ENCODE measurements around the gene LRRC36. TPM values are rescaled to one million over a fixed set of nuclear protein-coding genes. Genes with fewer than 3 reads are reported as not detected.
A peak's percentile ranks its signal among the peaks of the same experiment; 100 is the strongest.

The LRRC36 gene
- total and polyA plus RNA-seq, 2 donors (not counting 3 experiments of a cell fraction or from before 2014, with no cell fraction given), result 0.30 to 2.0 TPM

DNA sequence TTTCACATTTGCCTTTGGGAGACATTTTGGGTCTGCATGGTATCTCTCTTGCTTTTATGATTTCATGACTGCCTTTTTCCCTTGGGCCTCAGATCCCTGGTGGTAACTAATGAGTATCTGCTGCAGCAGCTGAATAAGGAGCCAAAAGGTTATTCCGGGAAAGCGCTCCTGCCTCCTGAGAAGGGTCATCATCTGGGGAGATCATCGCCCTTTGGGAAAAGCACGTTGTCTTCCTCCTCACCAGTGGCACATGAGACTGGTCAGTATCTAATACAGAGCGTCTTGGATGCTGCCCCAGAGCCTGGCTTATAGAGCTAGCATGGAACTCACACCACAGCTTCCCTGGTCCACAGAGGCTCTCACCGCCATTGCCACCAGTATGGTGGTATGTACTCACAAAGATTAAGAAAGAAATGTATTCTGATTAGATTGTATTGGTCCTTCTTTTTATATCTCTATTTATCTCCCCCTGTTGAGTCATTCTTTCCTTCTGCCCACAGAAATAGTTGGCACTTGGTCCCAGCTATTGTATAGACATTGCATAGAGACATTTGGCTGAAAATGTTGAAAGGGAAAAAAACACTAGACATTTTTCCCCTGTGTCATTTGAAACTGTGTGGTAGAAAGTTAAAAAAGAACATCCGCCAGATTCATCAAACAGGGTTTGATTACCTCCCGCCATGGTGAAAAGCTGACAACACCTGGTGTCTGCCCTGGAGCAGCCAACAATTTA lies 58.3 kb downstream of the LRRC36 start:
- Histone ChIP-seq H3K79me2 (ENCODE audit: control insufficient read depth, insufficient read depth, low read length) (no peaks in the 10 kb centered on the region), H3K9me3 (replicated peaks; ENCODE audit: control insufficient read depth, insufficient read depth, low read length) (no peaks in the 10 kb centered on the region), H3K27me3 (ENCODE audit: control insufficient read depth in 2 of 2, insufficient read depth in 2 of 2, low read length in 2 of 2) (no peaks in the 10 kb centered on the region), H3K4me3 (replicated peaks in 1 of 3; ENCODE audit: insufficient read depth in 1 of 3, low read depth in 1 of 3, low read length in 3 of 3) (no peak overlapping the region), H2AFZ (ENCODE audit: low read depth, low read length) (no peak overlapping the region), H4K20me1 (replicated peaks; ENCODE audit: control insufficient read depth, extremely low read depth, insufficient read depth, low read length) (no peaks in the 10 kb centered on the region), H3K9me1 (replicated peaks; ENCODE audit: control insufficient read depth, extremely low read depth, insufficient read depth, low read length) (no peaks in the 10 kb centered on the region), H3K4me1 (ENCODE audit: control insufficient read depth, extremely low read depth, insufficient read depth, low read length) (peaks cover 13% of the 10 kb centered on the region), H3K4me2 (ENCODE audit: insufficient read depth, low read length) (no peak overlapping the region), H3K9ac (replicated peaks; ENCODE audit: extremely low read depth, insufficient read depth, low read length) (no peak overlapping the region), H3K36me3 (ENCODE audit: control insufficient read depth in 2 of 2, extremely low read depth in 1 of 2, insufficient read depth in 2 of 2, low read length in 2 of 2) (no peaks in the 10 kb centered on the region), H3K27ac (ENCODE audit: insufficient read depth, low read depth, low read length) (peak overlapping the region; percentile 13)
- intact Hi-C loops (cut with micrococcal nuclease), result no loop called here
- ChIA-PET CTCF (interaction anchor here (1.1 to 5.3 kb wide), 10 partner anchors 8 to 424 kb away, joined by 3 to 33 read pairs (median 4); partner anchors contain the start of genes CES3 and TPPP3), POLR2A (no interaction called here)
- no TSS peak for BruUV-seq (replicated peaks)
- TF ChIP-seq JUN (IDR thresholded peaks at IDR 0.05; ENCODE audit: borderline replicate concordance, insufficient read depth, insufficient read length, low read depth) (peak; percentile 57), POLR2A (IDR thresholded peaks at IDR 0.05; ENCODE audit: low read depth, low read length) (no peak), EZH2 (IDR thresholded peaks at IDR 0.05; ENCODE audit: borderline replicate concordance, low read depth, low read length, severe bottlenecking) (no peak), GATA2 (IDR thresholded peaks at IDR 0.05; ENCODE audit: insufficient read depth, insufficient read length, low read depth, low read length) (no peak), FOS (IDR thresholded peaks at IDR 0.05; ENCODE audit: borderline replicate concordance, insufficient read depth, low read length) (peak; percentile 51)
- TF ChIP-seq, protein P1, sequence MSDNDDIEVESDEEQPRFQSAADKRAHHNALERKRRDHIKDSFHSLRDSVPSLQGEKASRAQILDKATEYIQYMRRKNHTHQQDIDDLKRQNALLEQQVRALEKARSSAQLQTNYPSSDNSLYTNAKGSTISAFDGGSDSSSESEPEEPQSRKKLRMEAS (IDR thresholded peaks at IDR 0.05; ENCODE audit: insufficient read depth, insufficient read length), result no peak
- peak; percentile 70 for FAIRE-seq
- dilution Hi-C loops (cut with MboI; ENCODE audit: extremely low pct_ligation_motif_present, low sequenced_read_pairs), result no loop called here
- DNase-seq (ENCODE audit: low read depth, low spot score), result peak; percentile 85
